GM19372 (cell line): ENCODE results near the gene ORAI2.
A peak's percentile ranks its signal among the peaks of the same experiment; 100 is the strongest.
"Not testable (repeated sequence)": the region's sequence is repeated elsewhere in the genome, so short reads cannot be mapped to it uniquely, and the experiment has no call there.

Source experiments
- ATAC-seq: cut with Tn5 transposase; IDR thresholded peaks from one replicate; pipeline ENCODE4 v1.9.1; 2021; ENCODE audit warnings: mild to moderate bottlenecking, low read depth, moderate library complexity; ENCODE audit not compliant: unreplicated experiment

ORAI2 gene

DNA sequence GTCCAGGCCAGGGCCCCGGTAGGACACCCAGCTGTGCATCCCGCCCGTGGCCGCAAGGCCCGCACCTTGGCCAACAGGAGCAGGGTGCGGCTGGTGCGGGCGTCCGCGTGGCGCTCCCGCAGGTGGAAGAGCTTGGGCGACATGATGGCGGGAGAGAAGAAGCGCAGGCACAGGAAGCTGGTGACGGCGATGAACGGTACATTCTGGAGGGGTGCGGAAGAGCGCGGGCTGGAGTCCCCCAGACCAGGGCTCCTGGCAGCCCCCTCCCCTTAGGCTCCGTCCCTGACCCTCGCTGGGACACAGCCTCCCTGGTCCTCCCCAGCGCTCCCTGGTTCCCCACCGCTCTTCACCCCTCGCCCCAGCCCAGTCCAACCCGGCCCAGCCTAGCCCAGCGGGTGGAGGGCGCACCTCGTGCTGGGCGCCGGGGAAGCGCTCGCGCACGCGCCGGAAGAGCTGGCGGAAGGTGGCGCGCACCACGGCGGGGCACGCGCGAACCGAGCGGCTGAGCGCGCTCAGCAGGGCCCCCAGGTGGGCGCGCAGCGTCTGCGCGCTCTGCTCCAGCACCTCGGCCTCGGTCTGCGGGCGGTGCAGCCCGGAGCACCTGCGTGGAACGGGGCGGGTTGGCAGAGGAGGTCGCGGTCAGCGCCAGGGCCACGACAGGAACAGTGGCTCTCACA lies 61.2 kb downstream of the ORAI2 start:
- peak; percentile 62 for ATAC-seq

DNA sequence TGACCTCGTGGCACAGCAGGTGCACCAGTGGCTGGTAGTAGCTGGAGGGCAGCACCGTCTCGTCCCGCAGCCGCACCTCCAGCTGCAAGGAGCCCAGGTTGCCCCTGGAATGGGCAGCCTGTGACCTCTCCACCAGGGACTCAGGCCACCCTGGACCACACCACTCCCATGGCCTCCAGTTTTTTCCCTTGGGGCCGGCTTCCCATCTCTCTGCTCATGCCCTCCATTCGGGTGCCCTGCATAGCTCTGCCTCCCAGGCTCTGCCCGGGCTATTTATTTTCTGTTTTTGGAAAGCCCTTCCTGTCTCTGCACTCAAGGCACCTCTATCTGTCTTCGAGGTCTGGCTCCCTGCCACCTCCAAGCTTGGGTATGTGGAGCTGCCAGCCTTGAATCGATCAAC lies 63.5 kb downstream of the ORAI2 start:
- ATAC-seq, result not testable (repeated sequence)

GRCh38 chr7:102497308-102497707 lies 63.9 kb downstream of the ORAI2 start:
- ATAC-seq, result not testable (repeated sequence)

GRCh38 chr7:102498321-102498720 lies 64.9 kb downstream of the ORAI2 start:
- ATAC-seq, result not testable (repeated sequence)

DNA sequence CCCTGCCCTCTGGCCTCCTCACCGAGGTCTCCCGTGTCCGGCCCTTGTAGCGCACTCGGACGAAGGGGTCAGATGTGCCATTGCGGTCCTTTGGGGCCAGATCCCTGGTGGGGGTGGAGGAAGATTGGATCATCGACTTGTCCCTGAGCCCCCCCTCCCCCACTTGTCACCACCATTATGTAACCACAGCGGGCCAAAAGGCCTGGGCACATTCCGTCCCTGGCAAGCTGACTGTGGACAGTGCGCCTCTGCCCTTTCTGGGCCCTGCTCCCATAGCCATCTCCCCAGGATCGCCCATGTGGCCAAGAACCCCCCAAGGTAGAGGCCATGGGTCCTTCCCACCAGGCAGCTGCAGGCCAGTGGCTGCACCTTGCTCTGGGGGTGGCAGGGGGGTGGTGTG lies 69.8 kb downstream of the ORAI2 start:
- not testable (repeated sequence) for ATAC-seq

DNA sequence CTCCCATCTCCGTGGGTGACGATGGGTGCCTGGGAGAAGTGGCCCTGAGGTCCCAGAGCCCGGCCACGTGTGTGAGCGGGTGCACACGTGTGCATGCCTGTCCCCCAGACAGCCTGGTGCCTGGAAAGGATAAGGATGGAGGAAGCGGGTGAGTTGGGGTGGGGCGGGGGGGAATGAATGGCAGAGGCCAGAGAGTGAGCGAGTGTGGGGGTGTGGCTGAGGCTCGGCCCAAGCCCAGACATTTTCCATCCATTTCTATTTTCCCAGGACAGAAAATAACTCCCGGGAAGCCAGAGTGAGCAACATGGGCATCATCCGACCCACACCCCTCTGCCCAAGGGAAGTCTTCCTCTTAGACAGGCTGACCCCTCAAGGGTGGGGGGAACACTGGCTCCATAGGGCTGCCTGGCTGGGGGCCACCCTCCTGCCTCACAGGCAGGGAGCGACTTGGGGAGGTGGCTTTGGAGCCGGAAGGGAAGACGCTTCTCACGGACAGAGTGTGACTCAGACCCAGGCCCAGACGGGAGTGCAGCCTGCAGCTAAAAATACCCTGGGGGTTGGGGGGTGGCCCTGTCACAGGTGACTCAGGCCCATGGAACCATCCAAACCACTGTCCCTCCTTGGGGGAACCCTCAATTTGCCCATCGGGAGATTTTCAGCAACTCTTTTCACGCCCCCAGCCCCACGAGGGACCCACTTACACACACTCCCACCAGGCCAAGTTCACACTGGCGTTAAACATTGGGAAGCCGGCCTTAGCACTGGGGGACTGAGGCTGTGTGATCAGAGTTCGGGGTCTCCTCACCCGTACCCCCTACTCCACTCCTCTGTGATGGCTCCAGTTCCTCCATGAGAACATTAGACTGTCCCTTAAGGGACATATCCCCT lies 72.2 kb downstream of the ORAI2 start:
- not testable (repeated sequence) for ATAC-seq
